K562 treated with DMSO at 1 percent for 4 hours (cell line): ENCODE results near the gene CHST2. TPM values are rescaled to one million over a fixed set of nuclear protein-coding genes. Genes with fewer than 3 reads are reported as not detected.

Experiments
- total RNA-seq: library from RNA; unstranded; fragments of 300-600 nt; gene quantifications from 2 replicates; pipeline ENCODE4 v1.2.3, GENCODE V29; 2022; ENCODE audit not compliant: insufficient read depth

CHST2 gene
- 15.8 and 18.3 TPM in 2 replicates for total RNA-seq

GRCh38 chr3:143119009-143119914 is at the start of gene CHST2:
TSS of gene CHST2 (plus strand) at chr3:143119771. CDS start at chr3:143120817, 1,046 bp downstream.

Other genes starting within 250 kb of the CHST2 start
- gene PCOLCE2, start 230.7 kb upstream of the CHST2 start, total RNA-seq, result not detected in 2 replicates
- gene PAQR9, start 156.1 kb upstream of the CHST2 start, total RNA-seq, result not detected in 2 replicates
- gene U2SURP, start 118.2 kb upstream of the CHST2 start, total RNA-seq, result 27.9 and 35.2 TPM in 2 replicates